Inferior parietal cortex (tissue), 1 donor: ENCODE data around the gene NHLRC4.

Experiments
- DNase-seq: peaks from one replicate; pipeline ENCODE4 v3.0.0-alpha.2; 2016; ENCODE audit errors: extremely low spot score

NHLRC4 gene

DNA sequence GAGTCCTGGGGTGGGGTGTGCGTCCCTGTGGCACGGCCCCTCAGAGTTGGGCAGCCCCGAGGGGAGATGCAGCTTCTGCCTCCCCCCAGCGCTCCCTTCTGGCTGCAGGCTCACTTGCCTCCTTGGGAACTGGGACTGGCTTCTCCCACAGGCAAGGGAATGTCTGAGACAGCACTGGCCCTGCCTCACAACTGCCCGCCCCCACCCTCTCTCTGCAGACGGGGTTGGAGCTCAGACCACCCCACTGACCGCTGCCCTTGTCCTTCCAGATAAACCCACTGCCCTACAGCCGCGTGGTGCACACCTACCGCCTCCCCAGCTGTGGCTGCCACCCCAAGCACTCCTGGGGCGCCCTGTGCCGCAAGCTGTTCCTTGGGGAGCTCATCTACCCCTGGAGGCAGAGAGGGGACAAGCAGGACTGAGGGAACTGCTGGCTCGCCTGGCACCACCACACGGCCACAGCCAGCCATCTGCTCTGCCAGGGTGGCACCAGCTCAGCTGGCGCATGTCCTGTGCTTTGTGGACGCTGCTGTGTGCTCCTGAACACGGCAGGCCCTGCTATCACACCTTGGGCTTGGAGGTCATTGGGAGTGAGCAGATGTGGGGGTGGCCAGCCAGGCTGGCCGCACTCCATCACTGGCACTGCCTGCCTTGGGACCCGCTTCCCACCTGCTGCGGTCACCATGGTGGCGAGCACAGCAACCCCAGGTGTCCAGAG is 16.0 kb downstream of the NHLRC4 start:
- DNase-seq = no peak

DNA sequence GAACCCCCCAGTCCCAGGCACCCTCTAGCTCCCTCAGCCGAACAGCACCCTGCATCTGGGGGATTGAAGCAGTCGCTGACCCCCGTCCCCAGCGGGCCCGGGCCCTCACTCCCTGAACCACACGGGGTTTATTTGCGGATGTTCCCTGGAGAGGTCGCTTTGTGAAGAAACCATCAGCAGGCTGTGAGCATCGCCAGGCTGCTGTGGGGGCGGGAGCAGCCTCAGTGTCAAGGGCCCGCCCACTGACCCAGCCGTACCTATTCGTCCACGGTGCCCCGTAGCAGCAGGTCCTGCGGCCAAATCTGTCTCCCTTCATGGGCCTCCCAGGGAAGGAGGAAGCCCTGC is 16.6 kb downstream of the NHLRC4 start:
- DNase-seq = no peak

DNA sequence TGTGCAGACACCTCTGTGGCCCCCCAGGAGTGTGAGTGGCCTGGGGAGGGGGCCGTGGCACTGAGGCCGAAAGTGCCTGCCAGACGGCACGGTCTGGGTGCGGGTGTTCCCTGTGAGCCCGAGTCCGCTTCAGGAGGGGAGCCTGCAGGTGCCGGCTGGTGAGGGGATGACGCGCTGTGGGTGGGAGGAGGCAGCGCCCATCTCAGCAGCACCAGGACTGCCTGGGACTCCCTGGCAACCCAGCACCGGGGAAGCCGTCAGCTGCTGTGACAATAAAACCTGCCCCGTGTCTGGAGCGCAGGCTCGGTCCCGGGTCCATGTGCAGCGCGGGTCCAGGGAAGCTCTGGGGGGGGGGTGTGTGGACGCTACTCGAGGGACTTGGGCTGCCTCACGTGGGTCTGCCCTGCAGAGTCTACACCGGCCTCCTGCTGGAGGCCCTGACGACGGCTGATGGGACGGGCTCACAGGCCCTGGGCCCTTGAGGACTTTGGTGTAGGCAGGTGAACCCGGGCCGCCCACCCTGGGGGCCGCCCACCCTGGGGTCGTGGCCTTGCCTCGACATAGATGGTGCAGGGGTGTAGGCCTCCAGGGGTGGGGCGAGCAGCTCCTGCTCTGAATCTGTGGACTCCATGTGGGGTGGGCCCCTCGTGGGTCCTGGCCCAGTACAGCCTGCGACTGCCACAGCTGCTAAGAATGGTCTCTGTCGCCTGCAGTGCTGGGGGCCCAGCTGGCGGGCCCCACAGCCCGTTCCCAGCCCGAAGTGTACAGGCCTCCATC is 17.2 kb downstream of the NHLRC4 start:
- no peak for DNase-seq

DNA sequence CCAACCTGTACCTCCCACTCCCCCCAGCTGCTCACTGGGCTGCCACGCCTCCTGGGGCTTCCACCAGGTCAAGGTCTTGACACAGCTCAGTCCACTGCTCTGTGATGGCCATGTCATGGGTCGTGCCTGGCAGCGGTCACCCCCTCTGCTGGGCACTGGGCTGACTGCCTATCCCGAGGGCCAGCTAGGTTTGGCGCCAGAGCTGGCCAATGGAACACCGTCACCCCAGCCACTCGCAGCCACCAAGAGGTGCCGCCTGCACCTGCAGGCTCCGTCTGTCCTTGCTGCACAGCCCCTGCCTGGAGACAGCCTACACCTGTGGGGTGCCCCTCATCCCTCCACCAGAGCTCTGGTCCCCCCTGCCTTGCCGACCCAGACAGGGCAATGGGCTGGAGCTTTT is 18.5 kb downstream of the NHLRC4 start:
- DNase-seq = no peak

DNA sequence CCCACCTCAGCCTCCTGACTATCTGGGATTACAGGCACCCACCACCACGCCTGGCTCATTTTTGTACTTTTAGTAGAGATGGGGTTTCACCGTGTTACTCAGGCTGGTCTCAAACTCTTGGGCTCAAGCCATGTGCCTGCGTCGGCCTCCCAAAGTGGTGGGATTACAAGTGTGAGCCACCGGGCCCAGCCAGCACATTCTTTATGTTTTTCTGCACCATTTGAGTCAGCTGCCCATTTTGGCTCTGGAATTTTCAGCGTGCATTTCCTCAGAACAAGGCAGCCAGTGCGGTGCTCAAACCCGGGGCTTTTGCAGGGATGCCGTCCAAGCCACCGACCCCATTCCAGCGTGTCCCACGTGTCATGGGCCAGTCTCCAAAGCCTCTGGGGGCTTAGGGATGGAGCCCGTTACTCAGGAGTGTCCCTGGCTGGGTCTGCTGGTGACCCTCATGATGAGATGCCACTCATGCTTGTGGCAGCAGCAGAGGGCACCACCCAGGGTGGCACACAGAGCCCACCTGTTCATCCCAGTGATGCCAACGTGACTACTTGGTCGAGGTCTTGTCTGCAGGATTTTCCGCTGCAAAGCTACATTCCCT is 19.3 kb downstream of the NHLRC4 start:
- no peak for DNase-seq

DNA sequence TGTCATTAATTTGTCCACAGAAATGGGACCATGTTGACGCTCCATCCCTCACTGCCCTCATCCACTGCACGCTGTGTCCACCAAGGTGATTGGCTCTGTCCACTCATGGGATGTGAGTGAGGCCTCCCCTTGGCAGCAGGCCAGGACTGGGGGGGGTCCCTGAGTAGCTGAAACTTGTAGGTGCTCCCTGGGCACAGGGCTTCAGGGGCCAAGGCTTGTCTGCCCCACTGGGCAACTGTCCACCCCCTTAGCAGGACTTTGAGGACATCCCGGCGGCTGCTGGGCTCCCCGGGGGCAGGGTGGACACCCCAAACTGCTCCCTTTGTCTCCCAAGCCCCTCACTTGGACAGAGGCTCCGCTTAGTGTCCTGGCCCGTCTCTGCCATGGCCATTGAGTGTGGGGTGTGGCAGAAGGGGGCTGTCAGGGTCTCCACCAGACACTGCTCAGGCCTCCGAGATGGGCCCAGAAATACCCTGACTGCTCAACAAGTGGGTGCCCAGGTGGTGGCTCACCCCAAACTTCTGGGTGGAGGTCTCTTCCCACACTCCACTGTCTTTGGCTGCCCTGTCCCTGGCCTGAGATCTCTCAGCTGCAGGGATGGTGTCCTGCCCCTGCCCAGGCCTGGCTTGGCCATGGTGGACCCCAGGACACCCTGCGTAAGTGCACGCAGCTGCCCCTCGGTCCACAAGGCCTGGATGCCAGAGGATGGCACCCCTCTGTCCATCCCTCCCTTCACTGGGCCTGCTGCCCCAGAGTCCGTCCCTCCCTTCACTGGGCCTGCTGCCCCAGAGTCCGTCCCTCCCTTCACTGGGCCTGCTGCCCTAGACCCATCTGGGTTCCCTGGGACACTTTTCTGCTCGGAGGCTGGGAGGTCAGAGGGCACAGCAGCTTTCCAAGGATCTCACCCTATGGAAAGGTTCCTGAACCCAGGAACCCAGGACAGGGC is 20.1 kb downstream of the NHLRC4 start:
- DNase-seq = no peak

DNA sequence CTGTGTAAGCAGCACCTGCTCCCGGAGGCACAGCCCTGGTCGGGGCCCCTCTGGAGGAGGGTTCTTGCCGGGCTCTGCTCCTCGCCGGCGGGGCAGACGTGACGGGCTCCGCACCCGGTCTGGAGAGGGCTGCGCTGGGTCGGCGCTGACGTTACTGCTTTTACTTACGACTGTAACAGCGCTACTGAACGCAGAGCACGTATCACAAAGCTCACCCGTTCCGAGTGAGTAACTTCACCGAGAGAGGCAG is 21.8 kb downstream of the NHLRC4 start:
- no peak for DNase-seq

DNA sequence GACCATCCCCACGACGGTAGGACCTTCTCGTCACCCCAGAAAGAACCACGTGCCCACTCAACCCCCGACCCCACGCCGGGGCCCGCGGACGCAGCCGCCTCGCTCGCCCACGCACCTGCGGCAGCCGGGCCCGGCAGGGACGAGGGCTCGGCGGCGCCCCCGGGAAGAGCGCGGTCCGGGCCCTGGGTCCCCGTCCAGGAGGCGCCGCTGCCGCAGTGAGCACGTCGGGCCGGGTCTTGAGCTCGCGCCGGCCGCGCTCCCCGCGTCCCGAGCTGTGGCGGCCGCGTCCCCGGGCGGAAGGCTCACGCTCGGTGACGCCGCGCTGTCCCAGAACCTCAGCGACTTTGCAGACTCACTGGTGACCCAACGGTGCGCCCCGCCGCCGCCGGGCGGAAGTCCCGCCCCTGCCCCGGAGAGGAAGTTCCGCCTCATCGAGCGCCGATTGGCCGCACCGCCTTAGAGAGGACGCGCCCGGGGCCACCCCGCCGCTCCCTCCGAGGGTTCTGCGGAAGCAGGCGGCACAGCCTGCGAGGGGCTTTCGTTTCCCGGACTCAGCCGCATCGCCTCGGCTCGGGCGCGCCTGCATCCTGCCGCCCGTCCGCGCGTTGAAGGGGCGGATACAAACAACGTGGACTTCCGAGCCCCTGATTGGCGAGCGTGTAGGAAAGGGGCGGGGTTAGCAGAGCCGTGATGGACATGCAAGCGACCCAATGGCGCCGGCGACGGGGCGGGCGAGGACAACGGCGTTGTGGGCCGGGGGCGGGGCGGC is 22.3 kb downstream of the NHLRC4 start:
- DNase-seq = peak; percentile 96

DNA sequence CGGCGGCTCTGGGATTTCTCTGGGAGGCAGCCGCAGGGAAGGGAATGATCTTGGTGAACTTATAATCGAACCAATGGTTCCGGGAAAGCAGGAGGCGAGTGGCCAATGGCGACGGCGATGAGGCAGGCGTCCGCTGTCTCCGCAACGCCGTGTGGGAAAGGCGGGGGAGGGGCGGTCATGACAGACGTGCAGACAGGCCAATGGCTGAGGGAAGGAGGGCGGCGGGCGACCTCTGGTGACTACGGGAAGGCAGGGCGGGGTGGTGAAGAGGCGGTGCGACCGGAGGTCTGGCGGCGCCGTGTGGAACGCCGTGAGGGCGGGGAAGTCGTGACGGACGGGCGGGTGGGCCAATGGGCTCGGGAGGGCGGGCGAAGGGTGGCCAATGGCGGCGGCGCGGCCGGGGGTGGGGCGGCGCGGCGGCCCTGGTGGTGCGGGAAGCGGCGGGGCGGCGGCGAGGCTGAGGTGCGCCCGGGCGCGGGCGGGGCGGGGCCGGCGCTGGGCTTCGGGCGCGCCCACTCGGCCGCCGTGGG is 22.9 kb downstream of the NHLRC4 start, which contains the start of gene RAB40C:
Gene RAB40C, plus strand, starts transcription at position 409 of the 530 bp plus-strand sequence. CDS start 226 bp downstream, outside the sequence.
- peak; percentile 90 for DNase-seq

DNA sequence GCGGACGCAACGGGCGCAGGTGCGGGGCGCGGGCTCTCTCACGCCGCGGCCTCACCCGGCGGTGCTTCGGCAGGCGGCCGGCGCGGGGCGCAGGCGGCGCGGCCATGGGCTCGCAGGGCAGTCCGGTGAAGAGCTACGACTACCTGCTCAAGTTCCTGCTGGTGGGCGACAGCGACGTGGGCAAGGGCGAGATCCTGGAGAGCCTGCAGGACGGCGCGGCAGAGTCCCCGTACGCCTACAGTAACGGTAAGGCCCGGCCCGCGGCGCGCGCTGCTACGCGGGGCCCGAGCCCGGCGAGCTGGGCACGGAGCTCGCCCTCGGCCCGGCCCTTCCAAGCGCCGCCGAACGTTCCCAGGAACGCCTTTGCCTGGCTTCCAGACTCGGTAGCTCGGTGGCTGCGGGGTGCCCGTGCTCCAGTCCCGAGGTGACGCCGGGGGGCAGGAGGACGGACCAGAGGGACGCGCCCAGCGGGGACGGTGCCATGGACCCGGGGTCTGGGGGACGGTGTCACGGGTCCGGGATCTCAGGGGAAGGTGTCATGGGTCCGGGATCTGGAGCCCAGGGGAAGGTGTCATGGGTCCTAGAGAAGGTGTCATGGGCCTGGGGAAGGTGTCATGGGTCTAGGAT is 23.5 kb downstream of the NHLRC4 start:
- DNase-seq = no peak

DNA sequence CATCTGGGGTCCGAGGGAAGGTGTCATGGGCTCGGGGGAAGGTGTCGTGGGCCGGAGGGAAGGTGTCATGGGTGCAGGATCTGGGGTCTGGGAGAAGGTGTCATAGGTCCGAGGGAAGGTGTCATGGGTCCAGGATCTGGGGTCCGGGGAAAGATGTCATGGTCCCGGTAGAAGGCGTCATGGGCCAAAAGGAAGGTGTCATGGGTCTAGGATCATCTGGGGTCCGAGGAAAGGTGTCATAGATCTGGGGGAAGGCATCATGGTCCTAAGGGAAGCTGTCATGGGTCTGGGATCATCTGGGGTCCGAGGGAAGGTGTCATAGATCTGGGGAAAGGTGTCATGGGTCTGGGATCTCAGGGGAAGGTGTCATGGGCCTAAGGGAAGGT is 24.0 kb downstream of the NHLRC4 start:
- no peak for DNase-seq

DNA sequence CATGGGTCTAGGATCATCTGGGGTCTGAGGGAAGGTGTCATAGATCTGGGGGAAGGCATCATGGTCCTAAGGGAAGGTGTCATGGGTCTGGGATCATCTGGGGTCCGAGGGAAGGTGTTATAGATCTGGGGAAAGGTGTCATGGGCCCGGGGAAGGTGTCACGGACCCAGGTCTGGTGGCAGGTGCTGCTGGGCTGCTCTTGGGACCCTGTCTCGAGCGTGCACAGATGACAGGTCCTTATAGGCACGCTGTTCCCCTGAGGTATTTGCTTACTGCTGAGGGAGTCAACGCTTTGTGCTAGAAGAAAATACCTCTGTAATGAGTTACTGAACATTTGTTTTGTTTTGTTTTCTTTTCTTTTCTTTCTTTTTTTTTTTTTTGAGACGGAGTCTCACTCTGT is 24.4 kb downstream of the NHLRC4 start:
- DNase-seq = no peak

DNA sequence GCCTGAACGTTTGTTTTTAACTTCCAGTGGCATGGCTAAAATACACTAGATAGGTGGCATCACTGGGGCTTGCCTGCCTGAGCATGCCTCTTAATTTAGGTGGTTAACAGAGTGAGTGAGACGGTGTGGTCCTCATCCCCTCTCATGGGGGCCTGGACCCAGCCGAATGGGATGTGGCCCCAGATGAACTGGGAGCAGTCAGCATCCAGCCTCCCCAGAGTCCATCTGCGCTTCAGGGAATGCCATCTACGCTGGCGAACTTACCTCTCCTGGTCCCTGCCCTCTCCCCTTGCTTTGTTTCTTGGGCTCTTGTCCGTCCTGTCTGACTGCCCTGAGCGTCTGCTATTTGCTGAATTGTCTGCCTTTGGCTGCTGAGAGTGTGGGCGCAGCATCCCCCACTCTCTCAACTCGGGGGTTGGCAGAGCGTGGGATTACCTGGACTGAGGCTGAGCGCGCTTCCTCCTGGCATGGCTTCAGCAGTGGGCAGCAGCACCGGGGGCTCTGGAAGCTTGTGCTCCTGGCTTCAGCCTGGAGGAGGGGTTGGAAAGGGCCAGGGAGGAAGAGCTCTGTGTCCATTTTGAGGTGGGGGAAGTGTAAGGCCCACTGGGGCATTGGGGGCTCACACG is 25.2 kb downstream of the NHLRC4 start:
- DNase-seq = no peak

DNA sequence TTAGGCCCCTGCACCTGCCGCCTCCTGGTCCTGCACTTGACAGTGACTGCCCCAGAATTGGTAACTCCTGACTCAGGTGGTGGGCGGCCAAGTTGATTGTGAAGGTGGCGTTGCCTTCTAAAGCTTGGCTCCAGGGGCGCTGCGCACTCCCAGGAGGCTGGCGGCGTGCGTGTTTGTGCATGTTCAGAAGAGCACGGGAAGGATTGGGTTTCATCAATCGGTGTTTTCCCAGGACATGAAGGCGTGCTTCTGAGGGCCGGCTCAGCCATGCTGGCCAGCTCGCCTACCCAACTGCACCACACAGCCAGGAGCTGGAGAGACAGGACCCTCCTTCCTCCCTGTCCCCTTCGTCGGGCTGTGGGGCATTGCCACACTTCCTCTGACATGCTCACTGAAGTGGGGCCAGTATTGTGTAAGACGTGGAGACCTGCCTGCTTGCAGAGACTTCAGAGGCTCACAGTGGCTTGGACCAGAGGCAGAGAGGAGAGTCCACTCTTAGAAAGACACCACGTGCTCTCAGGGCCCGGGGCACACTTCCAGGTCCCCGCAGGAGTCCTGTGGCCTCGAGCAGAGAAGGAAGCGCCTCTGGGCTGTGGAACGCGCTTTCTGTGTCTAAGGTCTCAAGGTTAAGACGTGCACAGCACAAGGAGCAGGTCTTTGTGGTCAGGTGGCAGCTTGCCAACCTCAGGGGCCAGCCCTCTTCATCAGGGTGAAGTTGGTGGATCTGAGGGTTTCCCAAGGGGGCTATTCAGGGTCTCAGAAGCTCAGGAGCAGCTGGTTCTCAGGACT is 25.9 kb downstream of the NHLRC4 start:
- DNase-seq = no peak

DNA sequence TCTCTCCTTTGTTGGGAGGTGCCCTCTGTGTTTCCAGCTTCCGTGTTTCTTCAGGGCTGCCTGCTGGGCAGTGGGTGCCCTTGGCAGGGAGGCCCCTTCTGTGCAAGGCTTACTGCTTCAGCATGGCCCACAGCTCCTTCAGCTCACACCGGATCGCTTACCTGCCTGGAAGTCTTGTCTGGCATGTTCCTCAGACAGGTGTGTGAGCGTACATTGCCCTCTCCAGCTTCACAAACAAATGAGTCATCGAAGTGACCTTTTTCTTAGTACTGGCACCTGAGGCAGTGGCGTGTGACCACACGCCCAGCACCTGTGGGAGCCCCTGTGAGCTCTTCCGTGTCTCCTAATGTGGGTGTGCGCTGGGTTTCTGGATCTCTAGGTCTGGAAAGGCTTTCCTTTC is 26.6 kb downstream of the NHLRC4 start:
- no peak for DNase-seq

DNA sequence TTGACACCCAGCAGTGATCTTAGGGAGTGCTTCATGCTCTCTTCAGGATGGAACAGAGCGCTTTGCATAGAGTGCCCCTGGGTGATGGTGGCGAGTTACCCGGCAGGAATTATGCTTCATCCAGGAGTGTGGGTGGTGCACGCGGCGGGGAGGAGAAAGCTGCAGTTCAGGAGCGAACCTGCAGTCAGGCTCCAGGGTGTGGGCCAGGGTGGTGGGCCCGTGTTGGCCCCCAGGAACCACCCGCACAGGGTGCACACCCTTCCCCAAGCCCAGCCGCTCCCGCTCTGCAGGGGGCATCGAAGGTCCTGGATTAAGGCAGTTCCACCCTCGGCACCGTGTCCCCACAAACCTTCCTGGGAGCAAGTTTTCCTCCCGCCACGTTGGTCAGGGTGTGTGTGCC is 27.0 kb downstream of the NHLRC4 start:
- DNase-seq = no peak

DNA sequence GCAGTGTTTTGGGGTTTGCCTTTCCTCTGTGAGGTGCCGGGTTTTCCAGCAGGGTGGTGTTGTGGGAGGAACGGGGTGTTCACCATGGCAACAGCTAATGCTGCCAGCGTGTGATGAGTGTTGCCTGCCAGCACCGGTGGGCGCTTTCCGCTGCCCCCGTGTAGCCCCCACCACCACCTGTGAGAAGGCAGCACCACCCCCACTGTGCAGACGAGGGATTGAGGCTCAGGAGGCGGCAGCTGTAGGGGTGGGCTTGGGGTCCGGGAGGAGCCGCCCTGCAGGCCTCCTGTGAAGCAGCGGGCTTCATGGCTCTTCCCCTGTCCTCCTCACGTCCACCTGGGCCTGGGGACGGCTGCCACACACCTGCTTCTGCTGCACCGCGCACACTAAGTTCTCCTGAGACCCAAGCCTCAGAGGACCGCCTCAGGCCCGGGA is 28.3 kb downstream of the NHLRC4 start:
- DNase-seq = no peak

DNA sequence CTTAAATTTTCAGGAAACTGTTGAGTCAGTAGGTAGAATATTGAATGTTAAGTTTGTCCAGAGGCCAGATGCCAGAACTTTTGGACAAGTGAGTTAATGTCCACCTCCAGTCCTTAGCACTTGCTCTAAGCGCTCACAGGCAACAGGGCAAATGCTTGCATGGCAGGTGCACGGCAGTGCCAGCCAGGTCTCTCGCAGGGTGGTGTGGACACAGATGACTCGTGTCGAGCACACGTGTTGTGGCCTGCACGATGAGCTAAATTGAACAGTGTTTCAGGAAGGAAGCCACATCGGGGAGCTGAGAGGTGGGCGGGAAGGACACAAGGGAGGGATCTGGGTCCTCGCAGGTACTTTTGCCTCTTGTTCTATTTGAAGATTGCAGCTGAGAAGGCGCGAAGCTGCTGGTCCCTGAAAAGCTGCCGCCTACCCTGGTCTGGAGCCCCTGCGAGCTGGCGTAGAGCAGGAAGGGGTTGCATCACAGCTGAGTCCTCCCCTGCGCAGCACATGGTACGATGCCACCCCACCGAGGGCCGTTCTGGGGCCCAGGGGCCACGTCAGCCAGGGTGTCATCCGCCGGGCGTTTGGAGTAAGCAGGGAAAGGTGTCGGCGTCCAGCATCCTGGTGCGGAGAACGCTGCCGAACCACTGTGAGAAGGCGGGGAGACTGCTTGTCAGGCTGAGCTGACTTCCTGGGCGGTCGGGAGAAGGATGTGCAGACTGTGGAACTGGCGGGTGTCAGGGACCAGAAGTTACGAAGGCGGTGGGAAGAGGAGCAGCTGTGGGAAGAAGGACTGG is 29.3 kb downstream of the NHLRC4 start:
- DNase-seq = no peak

DNA sequence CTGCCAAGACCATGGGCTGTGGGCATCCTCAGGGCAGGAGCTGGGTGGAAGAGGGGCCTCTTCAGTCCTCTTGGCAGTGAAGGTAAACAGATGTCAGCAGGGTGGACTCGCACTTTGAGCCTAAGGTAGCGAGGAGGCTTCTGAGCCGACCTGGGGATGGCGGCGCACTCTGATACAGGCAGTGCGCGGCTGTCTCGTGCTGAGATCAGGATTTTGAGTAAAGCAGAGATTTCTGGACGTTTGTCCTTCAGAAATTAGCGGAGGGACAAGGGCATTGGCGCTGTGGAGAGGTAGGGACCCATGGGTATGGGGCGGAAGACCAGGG is 29.9 kb downstream of the NHLRC4 start:
- DNase-seq = no peak
